Endothelial cell of umbilical vein (primary cell): ENCODE data around the gene OR51V1.

ENCODE experiments used
- EZH2 ChIP-seq: IDR thresholded peaks from 2 replicates; pipeline ENCODE4 v1.6.1; 2012; ENCODE audit warnings: borderline replicate concordance, low read depth, mild to moderate bottlenecking, moderate library complexity, low read length, inconsistent platforms; ENCODE audit not compliant: severe bottlenecking
- FOS ChIP-seq: IDR thresholded peaks from 2 replicates; pipeline ENCODE4 v1.6.1; 2011; ENCODE audit warnings: mild to moderate bottlenecking, low read length, moderate library complexity, borderline replicate concordance; ENCODE audit not compliant: insufficient read depth
- GATA2 ChIP-seq: IDR thresholded peaks from 2 replicates; pipeline ENCODE4 v1.7.0; 2011; ENCODE audit warnings: low read depth, mild to moderate bottlenecking, moderate library complexity, mixed read lengths, low read length; ENCODE audit not compliant: insufficient read length, insufficient read depth
- POLR2A ChIP-seq: IDR thresholded peaks from 2 replicates; pipeline ENCODE4 v1.6.1; 2012; ENCODE audit warnings: low read depth, mild to moderate bottlenecking, control low read depth, low read length
- POLR2AphosphoS5 ChIP-seq: IDR thresholded peaks from 2 replicates; pipeline ENCODE4 v1.6.1; 2012; ENCODE audit warnings: low read depth, mild to moderate bottlenecking, control low read depth, low read length, moderate library complexity; ENCODE audit not compliant: insufficient read depth
- TF ChIP-seq, protein P1 (sequence below), 2 donors: IDR thresholded peaks; 1 replicate in 1 of 2; 2 replicates in 1 of 2; pipeline ENCODE4 v1.5.1; 2011; ENCODE audit warnings: low read length in 2 of 2, mild to moderate bottlenecking in 2 of 2, moderate library complexity in 2 of 2, control low read depth in 1 of 2, inconsistent platforms in 1 of 2, low read depth in 1 of 2; ENCODE audit not compliant: insufficient read depth in 1 of 2; ENCODE audit errors: extremely low read depth in 1 of 2
- TF ChIP-seq, protein P2 (sequence below): IDR thresholded peaks from 2 replicates; pipeline ENCODE4 v1.6.1; 2011; ENCODE audit not compliant: insufficient read depth, insufficient read length

DNA sequence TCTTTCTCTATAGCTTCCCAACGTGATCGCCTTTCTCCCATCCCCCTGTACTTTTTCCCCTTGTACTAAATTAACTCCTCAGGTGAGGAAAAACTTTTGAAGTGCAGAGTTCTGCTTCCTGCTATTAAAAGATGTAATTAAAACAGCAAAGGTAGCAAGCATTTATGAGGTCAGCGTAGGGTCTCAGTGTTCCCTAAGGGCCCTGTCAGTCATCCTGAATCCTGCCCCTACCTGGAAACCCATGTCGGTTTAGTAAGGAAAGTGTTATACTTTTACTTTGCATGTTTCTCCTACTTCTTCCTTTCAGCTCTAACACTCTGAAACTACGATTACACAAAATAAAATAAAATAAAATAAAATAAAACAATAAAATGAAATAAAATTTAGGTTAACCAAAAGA is 27.6 kb upstream of the OR51V1 start:
- no peak for TF ChIP-seq EZH2
- TF ChIP-seq, protein P1, sequence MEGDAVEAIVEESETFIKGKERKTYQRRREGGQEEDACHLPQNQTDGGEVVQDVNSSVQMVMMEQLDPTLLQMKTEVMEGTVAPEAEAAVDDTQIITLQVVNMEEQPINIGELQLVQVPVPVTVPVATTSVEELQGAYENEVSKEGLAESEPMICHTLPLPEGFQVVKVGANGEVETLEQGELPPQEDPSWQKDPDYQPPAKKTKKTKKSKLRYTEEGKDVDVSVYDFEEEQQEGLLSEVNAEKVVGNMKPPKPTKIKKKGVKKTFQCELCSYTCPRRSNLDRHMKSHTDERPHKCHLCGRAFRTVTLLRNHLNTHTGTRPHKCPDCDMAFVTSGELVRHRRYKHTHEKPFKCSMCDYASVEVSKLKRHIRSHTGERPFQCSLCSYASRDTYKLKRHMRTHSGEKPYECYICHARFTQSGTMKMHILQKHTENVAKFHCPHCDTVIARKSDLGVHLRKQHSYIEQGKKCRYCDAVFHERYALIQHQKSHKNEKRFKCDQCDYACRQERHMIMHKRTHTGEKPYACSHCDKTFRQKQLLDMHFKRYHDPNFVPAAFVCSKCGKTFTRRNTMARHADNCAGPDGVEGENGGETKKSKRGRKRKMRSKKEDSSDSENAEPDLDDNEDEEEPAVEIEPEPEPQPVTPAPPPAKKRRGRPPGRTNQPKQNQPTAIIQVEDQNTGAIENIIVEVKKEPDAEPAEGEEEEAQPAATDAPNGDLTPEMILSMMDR (IDR thresholded peaks at IDR 0.05; ENCODE audit: extremely low read depth in 1 of 2, insufficient read depth in 1 of 2, low read depth in 1 of 2, low read length in 2 of 2): no peak
- no peak for TF ChIP-seq POLR2AphosphoS5
- TF ChIP-seq POLR2A: no peak
- TF ChIP-seq FOS: no peak
- TF ChIP-seq GATA2: no peak
- TF ChIP-seq, protein P2, sequence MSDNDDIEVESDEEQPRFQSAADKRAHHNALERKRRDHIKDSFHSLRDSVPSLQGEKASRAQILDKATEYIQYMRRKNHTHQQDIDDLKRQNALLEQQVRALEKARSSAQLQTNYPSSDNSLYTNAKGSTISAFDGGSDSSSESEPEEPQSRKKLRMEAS: no peak
